Rectal smooth muscle tissue (tissue), 1 donor: Measurements from ENCODE around the gene SRD5A1.
A peak's percentile ranks its signal among the peaks of the same experiment; 100 is the strongest.

Source experiments
- H3K27ac ChIP-seq: one replicate; pipeline ENCODE4 v1.7.0; 2013; ENCODE audit warnings: low read depth, low read length, inconsistent platforms
- H3K27me3 ChIP-seq: one replicate; pipeline ENCODE4 v1.7.0; 2013; ENCODE audit warnings: low read length; ENCODE audit not compliant: control insufficient read depth, insufficient read depth
- H3K36me3 ChIP-seq: one replicate; pipeline ENCODE4 v1.7.0; 2013; ENCODE audit warnings: low read length; ENCODE audit not compliant: control insufficient read depth, insufficient read depth
- H3K4me1 ChIP-seq: one replicate; pipeline ENCODE4 v1.7.0; 2013; ENCODE audit warnings: low read length; ENCODE audit not compliant: control insufficient read depth, insufficient read depth
- H3K4me3 ChIP-seq: one replicate; pipeline ENCODE4 v1.7.0; 2013; ENCODE audit warnings: low read length
- H3K9ac ChIP-seq: one replicate; pipeline ENCODE4 v1.7.0; 2013; ENCODE audit warnings: low read length

The SRD5A1 gene

DNA sequence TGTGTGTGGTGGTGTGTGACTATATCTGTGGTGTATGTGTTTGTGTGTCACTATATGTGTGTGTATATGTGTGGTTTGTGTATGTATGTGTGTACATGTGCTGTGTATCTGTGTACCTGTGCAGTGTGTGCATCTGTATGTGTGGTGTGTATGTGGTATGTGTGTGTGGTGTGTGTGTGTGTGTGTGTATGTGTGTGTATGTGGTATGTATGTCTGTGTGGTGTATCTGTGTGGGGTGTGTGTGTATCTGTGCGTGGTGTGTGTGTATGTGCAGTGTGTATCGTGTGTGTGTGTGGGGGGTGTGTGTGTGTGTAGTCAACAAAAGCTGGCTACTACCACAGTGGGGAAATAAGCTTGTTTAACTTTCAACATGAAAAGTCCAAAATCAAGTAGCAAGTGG is 48.4 kb downstream of the SRD5A1 start:
- no peak overlapping the region for H3K27ac ChIP-seq
- no peaks in the 10 kb centered on the region for H3K36me3 ChIP-seq
- H3K9ac ChIP-seq = no peak overlapping the region
- no peak overlapping the region for H3K4me3 ChIP-seq
- H3K27me3 ChIP-seq = no peaks in the 10 kb centered on the region
- no peaks in the 10 kb centered on the region for H3K4me1 ChIP-seq

DNA sequence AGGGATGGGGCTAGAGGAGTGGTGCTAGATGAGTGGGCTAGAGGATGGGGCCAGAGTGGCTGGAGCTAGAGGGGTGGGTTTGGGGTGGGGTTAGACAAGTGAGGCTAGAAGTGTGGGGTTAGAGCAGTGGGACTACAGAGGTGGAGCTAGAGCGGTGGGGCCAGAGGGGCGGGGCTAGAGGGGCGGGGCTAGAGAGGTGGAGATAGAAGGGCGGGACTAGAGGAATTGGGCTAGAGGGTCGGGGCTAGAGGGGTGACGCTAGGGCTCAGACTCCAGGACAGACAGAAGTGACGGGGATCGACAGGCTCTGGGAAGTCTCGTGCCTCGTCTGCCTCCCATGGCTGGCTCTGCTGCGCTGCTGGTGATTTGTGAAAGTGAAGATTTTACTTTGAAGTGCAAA is 49.0 kb downstream of the SRD5A1 start:
- no peaks in the 10 kb centered on the region for H3K4me1 ChIP-seq
- no peaks in the 10 kb centered on the region for H3K36me3 ChIP-seq
- no peak overlapping the region for H3K4me3 ChIP-seq
- H3K27ac ChIP-seq = no peak overlapping the region
- H3K27me3 ChIP-seq = no peaks in the 10 kb centered on the region
- no peak overlapping the region for H3K9ac ChIP-seq

- H3K9ac ChIP-seq = no peak overlapping the region
- H3K36me3 ChIP-seq = no peaks in the 10 kb centered on the region
- H3K27ac ChIP-seq = no peak overlapping the region
- no peaks in the 10 kb centered on the region for H3K27me3 ChIP-seq
- H3K4me1 ChIP-seq = no peaks in the 10 kb centered on the region
- H3K4me3 ChIP-seq = no peak overlapping the region
Observed at GRCh38 chr5:6683241-6683640, 50.0 kb downstream of the SRD5A1 start.

DNA sequence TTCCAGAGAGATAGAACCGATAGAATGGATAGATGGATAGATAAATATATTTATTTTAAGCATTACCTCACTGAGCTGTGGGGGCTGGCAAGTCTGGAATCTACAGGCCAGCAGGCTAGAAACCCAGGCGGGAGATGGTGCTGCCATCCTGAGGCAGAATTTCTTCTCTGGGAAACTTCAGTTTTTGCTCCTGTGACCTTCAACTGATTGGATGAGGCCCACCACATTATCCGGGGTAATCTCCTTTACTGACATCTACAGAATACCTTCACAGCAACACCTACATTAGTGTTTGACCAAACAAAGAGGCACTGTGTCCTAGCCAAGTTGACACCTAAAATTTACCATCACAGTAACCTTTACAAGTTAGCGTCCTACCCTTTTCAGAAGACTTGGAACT is 50.8 kb downstream of the SRD5A1 start:
- Histone ChIP-seq H3K4me1 (no peaks in the 10 kb centered on the region), H3K27me3 (no peaks in the 10 kb centered on the region), H3K9ac (no peak overlapping the region)

GRCh38 chr5:6686501-6686900 is 53.3 kb downstream of the SRD5A1 start:
- no peak overlapping the region for H3K4me3 ChIP-seq
- H3K9ac ChIP-seq = no peak overlapping the region
- H3K36me3 ChIP-seq = no peaks in the 10 kb centered on the region
- no peaks in the 10 kb centered on the region for H3K27me3 ChIP-seq
- H3K27ac ChIP-seq = no peak overlapping the region
- H3K4me1 ChIP-seq = no peaks in the 10 kb centered on the region

More for the DNA sequence above, 50.8 kb downstream of the SRD5A1 start:
- Histone ChIP-seq H3K4me3 (no peak overlapping the region), H3K27ac (no peak overlapping the region), H3K36me3 (no peaks in the 10 kb centered on the region)

- no peaks in the 10 kb centered on the region for H3K4me1 ChIP-seq
- H3K4me3 ChIP-seq = peak overlapping the region; percentile 47
- no peak overlapping the region for H3K27ac ChIP-seq
- H3K9ac ChIP-seq = no peak overlapping the region
- H3K27me3 ChIP-seq = no peaks in the 10 kb centered on the region
- H3K36me3 ChIP-seq = no peaks in the 10 kb centered on the region
Observed at GRCh38 chr5:6686915-6687409, 53.7 kb downstream of the SRD5A1 start.

DNA sequence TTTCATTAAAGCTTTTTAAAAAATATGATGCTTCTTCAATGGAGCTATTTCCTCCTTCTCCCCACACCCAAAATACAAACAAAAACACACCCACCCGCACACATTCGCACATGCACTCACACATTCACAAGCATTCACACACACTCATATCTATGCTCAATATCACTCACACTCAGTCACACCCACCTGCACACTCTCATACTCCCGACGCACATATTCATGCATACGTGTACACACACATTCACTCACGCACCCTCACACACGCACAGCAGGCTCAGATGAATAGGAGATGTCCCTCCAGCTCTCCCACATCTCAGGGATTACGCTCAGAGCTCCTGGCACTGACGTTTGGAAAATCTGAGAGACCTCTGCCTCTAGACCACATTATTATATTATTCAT is 54.3 kb downstream of the SRD5A1 start:
- Histone ChIP-seq H3K27me3 (no peaks in the 10 kb centered on the region), H3K9ac (no peak overlapping the region), H3K4me1 (no peaks in the 10 kb centered on the region), H3K36me3 (no peaks in the 10 kb centered on the region), H3K27ac (no peak overlapping the region), H3K4me3 (no peak overlapping the region)

DNA sequence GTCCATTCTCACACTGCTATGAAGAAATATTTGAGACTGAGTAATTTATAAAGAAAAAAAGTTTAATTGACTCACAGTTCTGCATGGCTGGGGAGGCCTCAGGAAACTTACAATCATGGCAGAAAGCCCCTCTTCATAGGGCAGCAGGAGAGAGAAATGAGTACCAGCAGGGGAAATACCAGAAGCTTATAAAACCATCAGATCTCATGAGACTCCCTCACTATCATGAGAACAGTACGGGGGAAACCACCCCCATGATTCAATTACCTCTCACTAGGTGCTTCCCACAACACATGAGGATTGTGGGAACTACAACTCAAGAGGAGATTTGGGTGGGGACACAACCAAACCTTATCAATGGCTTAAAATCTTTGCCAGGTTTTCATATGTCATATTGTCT is 59.7 kb downstream of the SRD5A1 start:
- Histone ChIP-seq H3K4me1 (no peaks in the 10 kb centered on the region), H3K27ac (no peak overlapping the region), H3K36me3 (no peaks in the 10 kb centered on the region), H3K4me3 (no peak overlapping the region), H3K27me3 (no peaks in the 10 kb centered on the region), H3K9ac (no peak overlapping the region)

GRCh38 chr5:6698696-6699095 is 65.5 kb downstream of the SRD5A1 start:
- no peak overlapping the region for H3K27ac ChIP-seq
- H3K27me3 ChIP-seq = no peaks in the 10 kb centered on the region
- no peak overlapping the region for H3K4me3 ChIP-seq
- peaks cover 3% of the 10 kb centered on the region for H3K4me1 ChIP-seq
- H3K9ac ChIP-seq = no peak overlapping the region
- no peaks in the 10 kb centered on the region for H3K36me3 ChIP-seq

GRCh38 chr5:6699357-6699756 is 66.1 kb downstream of the SRD5A1 start:
- peaks cover 8% of the 10 kb centered on the region for H3K4me1 ChIP-seq
- H3K27ac ChIP-seq = no peak overlapping the region
- H3K4me3 ChIP-seq = no peak overlapping the region
- no peak overlapping the region for H3K9ac ChIP-seq
- no peaks in the 10 kb centered on the region for H3K36me3 ChIP-seq
- H3K27me3 ChIP-seq = no peaks in the 10 kb centered on the region

DNA sequence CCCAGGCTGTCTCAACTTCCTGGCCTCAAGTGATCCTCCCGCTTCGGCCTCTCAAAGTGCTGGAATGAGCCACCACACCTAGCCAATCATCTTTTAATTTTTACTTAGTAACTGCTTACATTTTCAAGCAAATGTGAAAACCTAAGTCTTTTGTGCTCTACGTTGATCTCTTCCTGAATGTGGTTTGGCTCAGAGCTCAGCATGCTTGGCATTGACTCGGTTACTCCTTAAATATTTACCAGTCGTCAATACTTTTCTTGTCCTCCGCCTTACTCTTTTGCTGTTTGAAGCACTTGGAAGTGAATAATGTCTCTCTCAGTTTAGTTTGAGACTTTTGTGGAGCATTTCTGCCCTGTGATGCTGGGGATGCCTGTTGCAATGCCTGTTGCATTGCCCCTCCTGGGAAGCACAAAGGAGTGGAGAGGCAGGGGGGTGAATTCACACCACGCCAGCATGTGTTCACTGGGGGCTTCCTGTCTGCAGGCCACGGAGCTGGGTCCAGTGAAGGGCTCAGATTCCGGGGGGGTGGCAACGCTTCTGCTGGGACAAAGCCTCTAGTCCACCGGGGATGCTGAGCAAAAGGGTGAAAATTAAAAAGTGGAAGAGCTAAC is 66.9 kb downstream of the SRD5A1 start:
- Histone ChIP-seq H3K4me1 (peaks cover 15% of the 10 kb centered on the region), H3K36me3 (no peaks in the 10 kb centered on the region), H3K27me3 (no peaks in the 10 kb centered on the region), H3K4me3 (no peak overlapping the region), H3K27ac (no peak overlapping the region), H3K9ac (no peak overlapping the region)

- peaks cover 18% of the 10 kb centered on the region for H3K4me1 ChIP-seq
- no peaks in the 10 kb centered on the region for H3K27me3 ChIP-seq
- no peak overlapping the region for H3K27ac ChIP-seq
- H3K4me3 ChIP-seq = no peak overlapping the region
- H3K36me3 ChIP-seq = no peaks in the 10 kb centered on the region
- no peak overlapping the region for H3K9ac ChIP-seq
Observed at GRCh38 chr5:6700685-6701355, 67.6 kb downstream of the SRD5A1 start.

DNA sequence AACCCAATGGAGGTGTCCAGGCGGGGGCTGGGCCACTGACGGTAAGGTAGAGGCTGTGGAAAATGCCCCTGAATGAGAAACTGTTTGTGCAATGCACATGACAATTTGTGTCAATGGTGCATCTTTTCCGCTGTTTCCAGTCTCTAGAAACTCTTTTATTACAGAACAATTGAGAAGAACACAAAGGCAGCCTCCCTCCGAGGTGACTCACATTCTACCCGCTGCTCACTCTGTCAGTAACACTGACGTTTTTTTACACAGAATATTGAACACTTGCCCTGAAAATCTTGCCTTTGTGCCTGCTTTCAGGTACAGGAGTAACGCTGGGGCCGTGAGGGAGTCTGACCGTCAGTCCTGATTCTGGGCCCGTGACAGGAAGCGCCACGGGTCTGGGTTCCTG is 68.3 kb downstream of the SRD5A1 start:
- Histone ChIP-seq H3K27me3 (no peaks in the 10 kb centered on the region), H3K4me3 (no peak overlapping the region), H3K36me3 (no peaks in the 10 kb centered on the region), H3K9ac (no peak overlapping the region), H3K4me1 (peaks cover 18% of the 10 kb centered on the region), H3K27ac (no peak overlapping the region)
